NCI-H82 treated with DMSO at 0.1 percent for 48 hours (cell line): ENCODE measurements around the gene LIMCH1.

Experiments
- DNase-seq: peaks from one replicate; lab custom pipeline; 2025; ENCODE audit not compliant: unreplicated experiment; lab: John Stamatoyannopoulos, UW

Gene LIMCH1

DNA sequence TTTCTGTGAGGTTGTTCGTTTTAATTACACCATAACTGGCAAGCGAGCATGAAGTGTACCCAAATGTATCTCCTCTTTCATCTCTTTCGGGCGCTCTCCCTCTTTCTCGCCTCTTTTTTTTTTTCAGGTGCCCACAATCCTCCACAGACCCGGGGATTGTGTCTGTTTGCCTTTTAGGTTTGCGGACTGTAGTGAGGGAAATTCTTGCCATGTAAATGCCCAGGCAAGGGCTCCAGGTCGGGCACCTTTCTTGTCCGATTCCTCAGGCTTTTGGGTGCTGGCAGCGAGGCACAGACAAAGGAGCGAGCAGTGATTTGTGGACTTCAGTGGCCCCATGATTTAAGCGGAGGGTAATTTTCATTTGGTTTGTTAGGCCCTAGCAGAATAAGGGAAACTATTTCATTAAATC, 211.7 kb downstream of the LIMCH1 start:
- no peak for DNase-seq
